HepG2 (cell line): ENCODE data around the gene TPI1. TPM values are rescaled to one million over a fixed set of nuclear protein-coding genes. Genes with fewer than 3 reads are reported as not detected.

Experiments used
- CEBPG ChIP-seq: IDR thresholded peaks from 2 replicates; pipeline ENCODE4 v1.6.1; 2016
- DR1 ChIP-seq: sonication (generic); formaldehyde crosslinking; IDR thresholded peaks from 2 replicates; pipeline ENCODE4 v1.8.0; 2021; ENCODE audit warnings: mild to moderate bottlenecking, missing genetic modification reagents, inconsistent platforms
- EED ChIP-seq: sonication (generic); formaldehyde crosslinking; IDR thresholded peaks from 2 replicates; pipeline ENCODE4 v1.5.0; 2020; ENCODE audit warnings: mild to moderate bottlenecking, missing genetic modification reagents
- ERF ChIP-seq: IDR thresholded peaks from 2 replicates; pipeline ENCODE4 v1.6.1; 2018; ENCODE audit warnings: missing biosample characterization, missing genetic modification reagents
- EZH2 ChIP-seq: conservative IDR thresholded peaks from 2 replicates; pipeline ENCODE4 v1.6.1; 2012; ENCODE audit warnings: mild to moderate bottlenecking, low read depth, low read length, moderate library complexity
- GPN1 ChIP-seq: sonication (generic); formaldehyde crosslinking; IDR thresholded peaks from 2 replicates; pipeline ENCODE4 v1.5.1; 2020; ENCODE audit warnings: missing genetic modification reagents, borderline replicate concordance
- HOXA3 ChIP-seq: sonication (generic); formaldehyde crosslinking; IDR thresholded peaks from 2 replicates; pipeline ENCODE4 v1.5.0; 2020; ENCODE audit warnings: missing genetic modification reagents
- KLF15 ChIP-seq: sonication (generic); formaldehyde crosslinking; IDR thresholded peaks from 2 replicates; pipeline ENCODE4 v1.8.1; 2023; ENCODE audit warnings: borderline replicate concordance, mild to moderate bottlenecking, inconsistent platforms, missing genetic modification reagents, mixed read lengths
- MLLT10 ChIP-seq: sonication (generic); formaldehyde crosslinking; IDR thresholded peaks from 2 replicates; pipeline ENCODE4 v1.4.0; 2020; ENCODE audit warnings: missing genetic modification reagents
- MXD3 ChIP-seq: IDR thresholded peaks from 2 replicates; pipeline ENCODE4 v1.6.1; 2016; ENCODE audit warnings: mild to moderate bottlenecking, missing biosample characterization, missing genetic modification reagents
- NCOR1 ChIP-seq: fragments of 200-600 bp; sonication (generic); IDR thresholded peaks from 2 replicates; pipeline ENCODE4 v1.7.0; 2017; ENCODE audit warnings: antibody characterized with exemption, low read length, borderline replicate concordance
- PCBP2 ChIP-seq: fragments of 200-400 bp; formaldehyde crosslinking; optimal IDR thresholded peaks from 2 replicates; pipeline ENCODE3; 2018; ENCODE audit warnings: low read length, low read depth; ENCODE audit not compliant: poor library complexity, severe bottlenecking
- RARA ChIP-seq: IDR thresholded peaks from 2 replicates; pipeline ENCODE4 v1.6.1; 2016; ENCODE audit warnings: missing genetic modification reagents, missing compliant biosample characterization
- SMAD1 ChIP-seq: sonication (generic); formaldehyde crosslinking; IDR thresholded peaks from 2 replicates; pipeline ENCODE4 v1.4.0; 2020; ENCODE audit warnings: missing genetic modification reagents, low read depth, mild to moderate bottlenecking, borderline replicate concordance
- SPEN ChIP-seq: sonication (generic); formaldehyde crosslinking; IDR thresholded peaks from 2 replicates; pipeline ENCODE4 v1.5.1; 2020; ENCODE audit warnings: low read depth, mild to moderate bottlenecking, missing genetic modification reagents
- SUZ12 ChIP-seq: fragments of 150-350 bp; IDR thresholded peaks from 2 replicates; pipeline ENCODE4 v1.6.1; 2014; ENCODE audit warnings: low read depth, low read length
- ZNF562 ChIP-seq: sonication (generic); formaldehyde crosslinking; IDR thresholded peaks from 2 replicates; pipeline ENCODE4 v1.8.0; 2022; ENCODE audit warnings: missing genetic modification reagents, borderline replicate concordance
- polyA plus RNA-seq, 8 experiments: library from polyadenylated mRNA; depleted of rRNA in 3 of 8; stranded (reverse) in 7 of 8; unstranded in 1 of 8; fragments of >200 nt; fragmentation: Illumina TruSeq in 4 of 8; extraction: Trizol in 4 of 8; gene quantifications; 2 replicates each; pipeline versions ENCODE4 v1.2.1 to v1.2.3, GENCODE V29; 2011 to 2016; ENCODE audit warnings: low read depth in 4 of 8, missing spikeins in 1 of 8, mixed read lengths in 1 of 8; ENCODE audit not compliant: insufficient read depth in 1 of 8
- total RNA-seq, 5 experiments: library from RNA; depleted of rRNA; stranded (reverse); fragments of >200 nt; fragmentation: Illumina TruSeq; extraction: Trizol; gene quantifications; 2 replicates each; pipeline ENCODE4 v1.2.3, GENCODE V29; 2016; ENCODE audit warnings: low read depth in 1 of 5
- TF ChIP-seq, protein P1 (sequence below): sonication (generic); formaldehyde crosslinking; IDR thresholded peaks from 2 replicates; pipeline ENCODE4 v1.9.0; 2021; ENCODE audit warnings: missing genetic modification reagents, borderline replicate concordance
- TF ChIP-seq, protein P2 (sequence below): sonication (generic); formaldehyde crosslinking; conservative IDR thresholded peaks from 2 replicates; pipeline ENCODE4 v1.4.0; 2020; ENCODE audit warnings: mild to moderate bottlenecking, missing genetic modification reagents, moderate library complexity
- TF ChIP-seq, protein P3 (sequence below), 2 experiments: sonication (generic) in 1 of 2; formaldehyde crosslinking in 1 of 2; IDR thresholded peaks; 2 replicates each; pipeline versions ENCODE4 v1.4.0 to v1.6.1; 2018 to 2020; ENCODE audit warnings: missing genetic modification reagents in 2 of 2, borderline replicate concordance in 1 of 2, low read depth in 1 of 2, mild to moderate bottlenecking in 1 of 2, missing biosample characterization in 1 of 2

TPI1 gene
- total and polyA plus RNA-seq, 2 of the 13 experiments (the other 11 are each of a cell fraction or from before 2014, with no cell fraction given), result 945 to 2,535 TPM

DNA sequence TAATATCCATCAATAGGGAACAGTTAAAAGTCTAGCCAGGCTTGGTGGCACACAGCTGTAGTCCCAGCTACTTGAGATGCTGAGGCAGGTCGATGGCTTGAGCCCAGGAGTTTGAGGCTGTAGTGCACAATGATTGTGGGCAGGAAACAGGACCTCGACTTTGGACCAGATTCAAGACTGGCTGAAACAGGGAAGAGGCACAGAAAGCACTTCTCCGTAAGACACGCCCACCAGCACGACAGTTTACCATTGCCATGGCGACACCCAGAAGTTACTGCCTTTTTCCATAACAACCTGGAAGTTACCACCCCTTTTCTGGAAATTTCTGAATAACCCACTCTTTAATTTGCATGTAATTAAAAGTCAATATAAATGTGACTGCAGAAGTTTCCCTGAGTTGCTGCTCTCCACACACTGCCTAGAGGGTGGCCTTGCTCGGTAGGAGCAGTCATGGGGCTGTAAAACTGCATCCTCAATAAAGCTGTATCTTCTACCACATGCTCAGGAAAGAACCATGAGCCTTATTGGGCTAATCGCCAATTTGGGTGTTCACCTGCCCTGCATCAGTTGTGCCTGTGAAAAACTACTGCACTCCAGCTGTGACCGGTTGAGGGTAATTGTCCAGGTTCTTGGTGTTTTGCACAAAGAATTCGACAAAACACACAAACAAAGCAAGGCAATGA, 32.6 kb downstream of the TPI1 start (continued):
- no peak for TF ChIP-seq MXD3 (CRISPR knock-in tag)
- no peak for TF ChIP-seq RARA (CRISPR knock-in tag)
- no peak for TF ChIP-seq SPEN (CRISPR knock-in tag)
- peak; percentile 34; the same call in 1 of the 2 replicates for TF ChIP-seq ERF (CRISPR knock-in tag)
- TF ChIP-seq DR1 (CRISPR knock-in tag), result no peak
- TF ChIP-seq, protein P1, sequence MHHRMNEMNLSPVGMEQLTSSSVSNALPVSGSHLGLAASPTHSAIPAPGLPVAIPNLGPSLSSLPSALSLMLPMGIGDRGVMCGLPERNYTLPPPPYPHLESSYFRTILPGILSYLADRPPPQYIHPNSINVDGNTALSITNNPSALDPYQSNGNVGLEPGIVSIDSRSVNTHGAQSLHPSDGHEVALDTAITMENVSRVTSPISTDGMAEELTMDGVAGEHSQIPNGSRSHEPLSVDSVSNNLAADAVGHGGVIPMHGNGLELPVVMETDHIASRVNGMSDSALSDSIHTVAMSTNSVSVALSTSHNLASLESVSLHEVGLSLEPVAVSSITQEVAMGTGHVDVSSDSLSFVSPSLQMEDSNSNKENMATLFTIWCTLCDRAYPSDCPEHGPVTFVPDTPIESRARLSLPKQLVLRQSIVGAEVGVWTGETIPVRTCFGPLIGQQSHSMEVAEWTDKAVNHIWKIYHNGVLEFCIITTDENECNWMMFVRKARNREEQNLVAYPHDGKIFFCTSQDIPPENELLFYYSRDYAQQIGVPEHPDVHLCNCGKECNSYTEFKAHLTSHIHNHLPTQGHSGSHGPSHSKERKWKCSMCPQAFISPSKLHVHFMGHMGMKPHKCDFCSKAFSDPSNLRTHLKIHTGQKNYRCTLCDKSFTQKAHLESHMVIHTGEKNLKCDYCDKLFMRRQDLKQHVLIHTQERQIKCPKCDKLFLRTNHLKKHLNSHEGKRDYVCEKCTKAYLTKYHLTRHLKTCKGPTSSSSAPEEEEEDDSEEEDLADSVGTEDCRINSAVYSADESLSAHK (CRISPR knock-in tag), result no peak
- TF ChIP-seq, protein P2, sequence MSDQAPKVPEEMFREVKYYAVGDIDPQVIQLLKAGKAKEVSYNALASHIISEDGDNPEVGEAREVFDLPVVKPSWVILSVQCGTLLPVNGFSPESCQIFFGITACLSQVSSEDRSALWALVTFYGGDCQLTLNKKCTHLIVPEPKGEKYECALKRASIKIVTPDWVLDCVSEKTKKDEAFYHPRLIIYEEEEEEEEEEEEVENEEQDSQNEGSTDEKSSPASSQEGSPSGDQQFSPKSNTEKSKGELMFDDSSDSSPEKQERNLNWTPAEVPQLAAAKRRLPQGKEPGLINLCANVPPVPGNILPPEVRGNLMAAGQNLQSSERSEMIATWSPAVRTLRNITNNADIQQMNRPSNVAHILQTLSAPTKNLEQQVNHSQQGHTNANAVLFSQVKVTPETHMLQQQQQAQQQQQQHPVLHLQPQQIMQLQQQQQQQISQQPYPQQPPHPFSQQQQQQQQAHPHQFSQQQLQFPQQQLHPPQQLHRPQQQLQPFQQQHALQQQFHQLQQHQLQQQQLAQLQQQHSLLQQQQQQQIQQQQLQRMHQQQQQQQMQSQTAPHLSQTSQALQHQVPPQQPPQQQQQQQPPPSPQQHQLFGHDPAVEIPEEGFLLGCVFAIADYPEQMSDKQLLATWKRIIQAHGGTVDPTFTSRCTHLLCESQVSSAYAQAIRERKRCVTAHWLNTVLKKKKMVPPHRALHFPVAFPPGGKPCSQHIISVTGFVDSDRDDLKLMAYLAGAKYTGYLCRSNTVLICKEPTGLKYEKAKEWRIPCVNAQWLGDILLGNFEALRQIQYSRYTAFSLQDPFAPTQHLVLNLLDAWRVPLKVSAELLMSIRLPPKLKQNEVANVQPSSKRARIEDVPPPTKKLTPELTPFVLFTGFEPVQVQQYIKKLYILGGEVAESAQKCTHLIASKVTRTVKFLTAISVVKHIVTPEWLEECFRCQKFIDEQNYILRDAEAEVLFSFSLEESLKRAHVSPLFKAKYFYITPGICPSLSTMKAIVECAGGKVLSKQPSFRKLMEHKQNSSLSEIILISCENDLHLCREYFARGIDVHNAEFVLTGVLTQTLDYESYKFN, result peak; percentile 29; the same call in 1 of the 2 replicates
- TF ChIP-seq PCBP2, result no peak
- no peak for TF ChIP-seq SUZ12
- no peak for TF ChIP-seq ZNF562 (CRISPR knock-in tag)
- no peak for TF ChIP-seq CEBPG (CRISPR knock-in tag)
- TF ChIP-seq, protein P3, sequence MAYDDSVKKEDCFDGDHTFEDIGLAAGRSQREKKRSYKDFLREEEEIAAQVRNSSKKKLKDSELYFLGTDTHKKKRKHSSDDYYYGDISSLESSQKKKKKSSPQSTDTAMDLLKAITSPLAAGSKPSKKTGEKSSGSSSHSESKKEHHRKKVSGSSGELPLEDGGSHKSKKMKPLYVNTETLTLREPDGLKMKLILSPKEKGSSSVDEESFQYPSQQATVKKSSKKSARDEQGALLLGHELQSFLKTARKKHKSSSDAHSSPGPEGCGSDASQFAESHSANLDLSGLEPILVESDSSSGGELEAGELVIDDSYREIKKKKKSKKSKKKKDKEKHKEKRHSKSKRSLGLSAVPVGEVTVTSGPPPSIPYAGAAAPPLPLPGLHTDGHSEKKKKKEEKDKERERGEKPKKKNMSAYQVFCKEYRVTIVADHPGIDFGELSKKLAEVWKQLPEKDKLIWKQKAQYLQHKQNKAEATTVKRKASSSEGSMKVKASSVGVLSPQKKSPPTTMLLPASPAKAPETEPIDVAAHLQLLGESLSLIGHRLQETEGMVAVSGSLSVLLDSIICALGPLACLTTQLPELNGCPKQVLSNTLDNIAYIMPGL (CRISPR knock-in tag; IDR thresholded peaks at IDR 0.05; ENCODE audit: borderline replicate concordance in 1 of 2, low read depth in 1 of 2), result 0 out of 4 replicates have a peak, but pooled peaks of 1 of the 2 experiments have one; percentile 31
- no peak for TF ChIP-seq EZH2
- no peak for TF ChIP-seq MLLT10
- TF ChIP-seq KLF15 (CRISPR knock-in tag), result no peak
- TF ChIP-seq NCOR1, result no peak
- TF ChIP-seq SMAD1, result no peak
- no peak for TF ChIP-seq GPN1
- no peak for TF ChIP-seq EED (CRISPR knock-in tag)
- TF ChIP-seq HOXA3 (CRISPR knock-in tag), result peak; percentile 47; the same call in 1 of the 2 replicates
